Stimulated activated CD8-positive, alpha-beta memory T cell treated with anti-CD3 and anti-CD28 coated beads, Interleukin-4, amount 100 ng/mL, for 24 hours (primary cell): ENCODE results near the gene PIGS.
"Not testable (repeated sequence)": the region's sequence is repeated elsewhere in the genome, so short reads cannot be mapped to it uniquely, and the experiment has no call there.

Experiments used
- DNase-seq: peaks from one replicate; pipeline ENCODE4 v3.0.0-alpha.2; 2020; ENCODE audit warnings: low read depth

PIGS gene

GRCh38 chr17:28529013-28529400, 42.3 kb downstream of the PIGS start:
- no peak for DNase-seq

GRCh38 chr17:28528327-28529012, 42.9 kb downstream of the PIGS start:
- DNase-seq: no peak

- DNase-seq: no peak
These were observed 43.5 kb downstream of the PIGS start for GRCh38 chr17:28527859-28528258.

GRCh38 chr17:28527181-28527681, 44.1 kb downstream of the PIGS start:
- DNase-seq: no peak

- no peak for DNase-seq
These were observed 44.9 kb downstream of the PIGS start for GRCh38 chr17:28526381-28526780.

- no peak for DNase-seq
These were observed 46.6 kb downstream of the PIGS start for GRCh38 chr17:28524476-28525424.

- no peak for DNase-seq
These were observed 47.4 kb downstream of the PIGS start for GRCh38 chr17:28523876-28524275.

- DNase-seq: no peak
These were observed 48.1 kb downstream of the PIGS start for GRCh38 chr17:28523186-28523585.

- DNase-seq: not testable (repeated sequence)
These were observed 49.0 kb downstream of the PIGS start for GRCh38 chr17:28522281-28522680.

- no peak for DNase-seq
These were observed 49.8 kb downstream of the PIGS start for GRCh38 chr17:28521311-28522085.

GRCh38 chr17:28520687-28521086, 50.6 kb downstream of the PIGS start:
- DNase-seq: no peak

- no peak for DNase-seq
These were observed 52.1 kb downstream of the PIGS start for GRCh38 chr17:28519236-28519635.

- DNase-seq: no peak
These were observed 52.7 kb downstream of the PIGS start for GRCh38 chr17:28518578-28518977.

GRCh38 chr17:28518132-28518531, 53.2 kb downstream of the PIGS start:
- DNase-seq: no peak

- no peak for DNase-seq
These were observed 55.8 kb downstream of the PIGS start for GRCh38 chr17:28515518-28515917.

GRCh38 chr17:28514561-28515002, 56.7 kb downstream of the PIGS start:
- DNase-seq: no peak

- no peak for DNase-seq
These were observed 57.8 kb downstream of the PIGS start for GRCh38 chr17:28513476-28513875.

GRCh38 chr17:28511858-28512461, 59.4 kb downstream of the PIGS start:
- no peak for DNase-seq

- DNase-seq: no peak
These were observed 61.5 kb downstream of the PIGS start for GRCh38 chr17:28509789-28510188.

GRCh38 chr17:28508211-28508724, 63.1 kb downstream of the PIGS start:
- no peak for DNase-seq

GRCh38 chr17:28507567-28508203, 63.6 kb downstream of the PIGS start:
- no peak for DNase-seq
